Measurements from ENCODE around the gene PDZD2. TPM values are rescaled to one million over a fixed set of nuclear protein-coding genes. Genes with fewer than 3 reads are reported as not detected.

Gene PDZD2
- total and polyA plus RNA-seq, 12 donors, result 2.2 to 10.3 (median 5.0) TPM

DNA sequence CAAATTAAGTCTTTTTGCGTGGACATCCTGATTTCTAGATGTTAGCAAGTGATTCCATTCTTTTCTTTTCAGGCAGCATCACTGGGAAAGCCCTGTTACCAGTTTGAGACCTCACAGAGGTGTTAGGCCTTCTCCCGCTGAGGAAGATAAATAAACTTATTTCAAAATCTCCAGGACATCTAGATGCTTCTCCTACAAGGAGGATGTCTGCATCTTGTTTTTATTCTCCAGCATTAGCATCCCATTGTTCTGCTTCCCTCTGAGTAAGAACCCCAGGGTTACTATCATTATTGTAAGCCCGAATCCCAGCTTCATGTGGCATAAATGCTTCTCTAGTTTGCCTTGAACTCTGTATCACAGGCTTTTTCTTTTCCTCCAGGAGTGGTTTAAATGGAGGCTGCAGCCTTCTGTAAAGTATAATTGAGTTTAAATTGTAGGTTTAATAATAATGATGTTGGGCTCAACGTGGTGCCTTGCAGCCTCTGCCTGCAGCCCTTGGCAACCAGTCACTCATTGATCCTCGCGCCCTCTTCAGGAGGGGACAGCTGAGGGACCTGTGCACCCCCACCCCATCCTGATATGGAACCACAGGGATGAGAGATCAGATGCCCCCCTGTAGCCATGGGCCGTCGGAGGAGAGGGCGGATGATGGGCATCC, 114.9 kb downstream of the PDZD2 start:
- DNase-seq, result no peak
- Histone ChIP-seq H3K27me3 (no peaks in the 10 kb centered on the region), H3K4me1 (replicated peaks in 1 of 2) (peaks cover 0 to 2% of the 10 kb centered on the region in 2 donors), H3K4me3 (no peak overlapping the region), H3K36me3 (replicated peaks in 1 of 2) (no peaks in the 10 kb centered on the region), H3K27ac (no peak overlapping the region), H3K9me3 (replicated peaks in 1 of 3) (no peaks in the 10 kb centered on the region)
- 83 to 87% (median 85%) methylated on average over 9 of the region's 9 CpGs for WGBS, 4 donors
- TF ChIP-seq, protein P1, sequence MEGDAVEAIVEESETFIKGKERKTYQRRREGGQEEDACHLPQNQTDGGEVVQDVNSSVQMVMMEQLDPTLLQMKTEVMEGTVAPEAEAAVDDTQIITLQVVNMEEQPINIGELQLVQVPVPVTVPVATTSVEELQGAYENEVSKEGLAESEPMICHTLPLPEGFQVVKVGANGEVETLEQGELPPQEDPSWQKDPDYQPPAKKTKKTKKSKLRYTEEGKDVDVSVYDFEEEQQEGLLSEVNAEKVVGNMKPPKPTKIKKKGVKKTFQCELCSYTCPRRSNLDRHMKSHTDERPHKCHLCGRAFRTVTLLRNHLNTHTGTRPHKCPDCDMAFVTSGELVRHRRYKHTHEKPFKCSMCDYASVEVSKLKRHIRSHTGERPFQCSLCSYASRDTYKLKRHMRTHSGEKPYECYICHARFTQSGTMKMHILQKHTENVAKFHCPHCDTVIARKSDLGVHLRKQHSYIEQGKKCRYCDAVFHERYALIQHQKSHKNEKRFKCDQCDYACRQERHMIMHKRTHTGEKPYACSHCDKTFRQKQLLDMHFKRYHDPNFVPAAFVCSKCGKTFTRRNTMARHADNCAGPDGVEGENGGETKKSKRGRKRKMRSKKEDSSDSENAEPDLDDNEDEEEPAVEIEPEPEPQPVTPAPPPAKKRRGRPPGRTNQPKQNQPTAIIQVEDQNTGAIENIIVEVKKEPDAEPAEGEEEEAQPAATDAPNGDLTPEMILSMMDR (IDR thresholded peaks at IDR 0.05), result no peak
- no peak for TF ChIP-seq POLR2A (IDR thresholded peaks at IDR 0.05)
- intact Hi-C loops (cut with DNase I), result no loop called here

DNA sequence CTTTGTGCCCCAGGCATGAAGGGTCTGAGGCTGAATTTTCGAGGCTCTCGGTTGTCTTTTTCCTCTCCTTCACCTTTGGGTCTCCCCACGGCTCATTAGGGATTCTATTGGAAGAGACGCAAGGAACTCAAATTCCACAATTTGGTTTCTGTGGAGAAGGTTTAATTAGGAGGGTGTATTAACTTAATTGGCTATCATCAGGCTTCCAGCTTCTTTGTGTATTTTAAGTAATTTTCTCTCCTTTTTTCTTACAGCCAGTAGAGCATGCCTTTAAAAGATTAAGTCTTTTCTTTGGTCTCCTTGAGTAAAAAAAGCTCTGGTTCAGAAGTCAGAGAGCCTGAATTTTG, 115.4 kb downstream of the PDZD2 start:
- intact Hi-C loops (cut with DNase I), result no loop called here
- no peaks in the 10 kb centered on the region for H3K9me3 ChIP-seq (replicated peaks in 1 of 3)
- 66 to 92% (median 76%) methylated on average over 4 of the region's 4 CpGs for whole genome bisulfite sequencing, 4 donors
- no peaks in the 10 kb centered on the region for H3K27me3 ChIP-seq
- no peak overlapping the region for H3K27ac ChIP-seq
- no peaks in the 10 kb centered on the region for H3K36me3 ChIP-seq (replicated peaks in 1 of 2)
- H3K4me3 ChIP-seq, result no peak overlapping the region
- H3K4me1 ChIP-seq (replicated peaks in 1 of 2), result no peaks in the 10 kb centered on the region
- DNase-seq, result no peak
- TF ChIP-seq, protein P1 (IDR thresholded peaks at IDR 0.05), result no peak
- TF ChIP-seq POLR2A (IDR thresholded peaks at IDR 0.05), result no peak

DNA sequence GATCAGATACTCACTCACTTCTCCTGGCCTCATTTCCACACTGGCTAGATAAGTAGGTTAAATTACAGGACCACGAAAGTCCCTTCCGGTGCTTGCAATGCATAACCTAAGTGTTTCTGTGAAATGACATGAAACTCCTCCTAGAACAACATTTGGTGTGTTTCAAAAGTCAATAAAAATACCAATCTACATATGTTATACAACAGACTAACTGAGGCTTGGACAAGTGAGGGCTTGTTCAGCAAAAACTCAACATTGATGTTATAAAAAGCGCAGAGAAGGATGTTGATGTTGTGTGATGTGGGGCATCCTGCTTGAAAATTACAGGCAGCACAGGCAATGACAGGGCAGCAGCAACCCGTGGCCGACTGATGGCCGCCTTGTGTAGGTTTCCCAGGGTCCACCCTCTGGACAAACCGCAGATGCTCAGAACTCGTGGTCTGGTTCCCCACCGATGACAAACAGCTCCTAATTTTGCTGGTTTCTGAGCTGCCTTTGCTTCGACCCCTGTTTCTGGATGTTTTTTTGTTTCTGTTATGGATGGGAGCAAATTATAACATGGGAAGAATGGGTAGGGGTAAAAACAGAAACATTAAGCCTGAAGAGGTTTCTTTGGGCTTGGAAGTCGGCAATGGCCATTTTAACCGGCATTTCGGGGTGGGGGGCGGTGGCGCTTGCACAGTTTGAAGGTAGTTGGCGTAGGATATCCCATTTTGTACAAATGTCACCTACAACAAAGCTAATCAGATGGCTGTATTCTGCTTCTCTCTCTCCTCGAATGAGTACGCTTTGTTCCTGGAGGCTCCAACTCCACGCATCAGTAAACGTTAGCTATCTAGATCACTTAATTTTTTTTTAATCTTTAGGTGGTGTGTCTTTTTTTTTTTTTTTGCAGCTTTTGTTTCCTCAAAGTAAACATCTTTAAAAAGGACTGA, 116.1 kb downstream of the PDZD2 start:
- H3K4me1 ChIP-seq (replicated peaks in 1 of 2), result no peaks in the 10 kb centered on the region
- H3K4me3 ChIP-seq, result no peak overlapping the region
- H3K27ac ChIP-seq, result no peak overlapping the region
- no peak for TF ChIP-seq POLR2A (IDR thresholded peaks at IDR 0.05)
- TF ChIP-seq, protein P1 (IDR thresholded peaks at IDR 0.05), result no peak
- no peaks in the 10 kb centered on the region for H3K36me3 ChIP-seq (replicated peaks in 1 of 2)
- DNase-seq, result no peak
- 87 to 94% (median 90%) methylated on average over 20 of the region's 20 CpGs for WGBS, 4 donors
- H3K27me3 ChIP-seq, result no peaks in the 10 kb centered on the region
- intact Hi-C loops (cut with DNase I), result no loop called here
- H3K9me3 ChIP-seq (replicated peaks in 1 of 3), result no peaks in the 10 kb centered on the region

DNA sequence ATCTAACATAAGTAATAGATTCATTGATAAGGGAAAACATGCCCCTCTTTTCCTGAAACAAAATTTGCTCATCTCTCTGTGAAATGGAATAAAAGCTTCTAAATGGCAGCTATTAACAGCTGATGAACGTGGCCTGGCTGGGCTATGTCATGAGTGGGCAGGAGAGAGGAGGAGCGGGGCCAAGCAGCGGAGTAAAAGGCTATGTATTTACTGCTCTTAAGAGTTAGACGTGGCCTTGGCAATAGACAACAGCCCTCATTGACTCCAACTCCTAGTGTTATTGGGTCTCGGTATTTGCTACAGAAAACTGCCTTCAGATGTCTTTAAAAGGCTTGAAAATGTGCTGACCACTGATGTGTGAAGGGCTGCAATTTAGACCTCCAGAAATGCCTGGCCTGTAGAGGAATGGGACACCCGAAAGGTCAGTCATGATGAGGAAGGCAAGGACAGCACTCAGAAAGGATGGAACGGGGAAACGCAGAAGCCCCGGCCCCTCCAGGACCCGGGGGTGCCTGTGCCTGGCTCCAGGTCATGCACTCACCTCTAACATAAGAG, 116.8 kb downstream of the PDZD2 start:
- TF ChIP-seq POLR2A (IDR thresholded peaks at IDR 0.05), result no peak
- TF ChIP-seq, protein P1 (IDR thresholded peaks at IDR 0.05), result no peak
- Histone ChIP-seq H3K9me3 (replicated peaks in 1 of 3) (no peaks in the 10 kb centered on the region), H3K4me1 (replicated peaks in 1 of 2) (no peaks in the 10 kb centered on the region), H3K36me3 (replicated peaks in 1 of 2) (no peaks in the 10 kb centered on the region), H3K4me3 (no peak overlapping the region), H3K27me3 (no peaks in the 10 kb centered on the region), H3K27ac (no peak overlapping the region)
- intact Hi-C loops (cut with DNase I), result no loop called here
- no peak for DNase-seq
- 69 to 86% (median 85%) methylated on average over 10 of the region's 10 CpGs for WGBS, 4 donors
